ENCODE measurements around the gene ATP8A1.
A peak's percentile ranks its signal among the peaks of the same experiment; 100 is the strongest.
"Not testable (repeated sequence)": the region's sequence is repeated elsewhere in the genome, so short reads cannot be mapped to it uniquely, and the experiment has no call there.

Gene ATP8A1

GRCh38 chr4:42655921-42656678 is 805 bp downstream of the ATP8A1 start:
- peak overlapping the region; percentile 68 for H3K4me3 ChIP-seq (ENCODE audit: low read depth, low read length)
- no peak for TF ChIP-seq CTCF (IDR thresholded peaks at IDR 0.05; ENCODE audit: low read depth, low read length)

GRCh38 chr4:42655269-42655637 is 1.7 kb downstream of the ATP8A1 start:
- TF ChIP-seq CTCF (IDR thresholded peaks at IDR 0.05; ENCODE audit: low read depth, low read length) = no peak
- no peak overlapping the region for H3K4me3 ChIP-seq (ENCODE audit: low read depth, low read length)

- H3K4me3 ChIP-seq (ENCODE audit: low read depth, low read length) = no peak overlapping the region
- no peak for TF ChIP-seq CTCF (IDR thresholded peaks at IDR 0.05; ENCODE audit: low read depth, low read length)
Observed at GRCh38 chr4:42654631-42655268, 2.2 kb downstream of the ATP8A1 start.

- TF ChIP-seq CTCF (IDR thresholded peaks at IDR 0.05; ENCODE audit: low read depth, low read length) = no peak
Observed at GRCh38 chr4:42653626-42654560, 3.0 kb downstream of the ATP8A1 start.

GRCh38 chr4:42652529-42653231 is 4.2 kb downstream of the ATP8A1 start:
- not testable (repeated sequence) for H3K4me3 ChIP-seq (ENCODE audit: low read depth, low read length)

More at GRCh38 chr4:42653626-42654560, 3.0 kb downstream of the ATP8A1 start:
- H3K4me3 ChIP-seq (ENCODE audit: low read depth, low read length) = no peak overlapping the region

- no peak for TF ChIP-seq CTCF (IDR thresholded peaks at IDR 0.05; ENCODE audit: low read depth, low read length)
- no peak overlapping the region for H3K4me3 ChIP-seq (ENCODE audit: low read depth, low read length)
Observed at GRCh38 chr4:42649870-42650269, 7.0 kb downstream of the ATP8A1 start.

- H3K4me3 ChIP-seq (ENCODE audit: low read depth, low read length) = no peak overlapping the region
- TF ChIP-seq CTCF (IDR thresholded peaks at IDR 0.05; ENCODE audit: low read depth, low read length) = no peak
Observed at GRCh38 chr4:42646999-42647541, 9.8 kb downstream of the ATP8A1 start.
